Spleen (tissue), 7 donors: ENCODE data around the gene RNF214.
A peak's percentile ranks its signal among the peaks of the same experiment; 100 is the strongest.

ENCODE experiments used
- CTCF ChIP-seq, 11 experiments: fragments of 200-600 bp in 7 of 11; fragments of 450-650 bp in 4 of 11; sonication (generic) in 4 of 11; IDR thresholded peaks in 8 of 11; conservative IDR thresholded peaks in 3 of 11; 1 replicate in 7 of 11; 2 replicates in 4 of 11; pipeline versions ENCODE4 v1.4.0 to v1.8.0; 2016 to 2021; ENCODE audit warnings: antibody characterized with exemption in 11 of 11, inconsistent platforms in 4 of 11, mild to moderate bottlenecking in 1 of 11
- POLR2AphosphoS5 ChIP-seq, 3 donors: sonication (generic); formaldehyde crosslinking; IDR thresholded peaks; one replicate each; pipeline ENCODE4 v1.5.1; 2017; ENCODE audit warnings: antibody characterized with exemption in 3 of 3
- donor health status: DM: no; HTN: no; CAD: no; lungs with moderate emphysema.
- donor health status: DM: no; HTN: no; CAD: no.
- donor health status: DM: no; HTN: no; CAD: no.

GRCh38 chr11:117205211-117205818, 27.2 kb upstream of the RNF214 start:
- TF ChIP-seq CTCF (IDR thresholded peaks at IDR 0.05 in 8 of 11, conservative IDR thresholded peaks at IDR 0.05 in 3 of 11) (no peak), POLR2AphosphoS5 (IDR thresholded peaks at IDR 0.05) (peak; percentile 45 to 65 (median 62))
